Measurements from ENCODE around the gene C17orf58. TPM values are rescaled to one million over a fixed set of nuclear protein-coding genes. Genes with fewer than 3 reads are reported as not detected.

The C17orf58 gene
- total and polyA plus RNA-seq, 9 of the 15 experiments (the other 6 are each of a cell fraction or from before 2014, with no cell fraction given) = 8.6 to 37.4 (median 27.6) TPM

DNA sequence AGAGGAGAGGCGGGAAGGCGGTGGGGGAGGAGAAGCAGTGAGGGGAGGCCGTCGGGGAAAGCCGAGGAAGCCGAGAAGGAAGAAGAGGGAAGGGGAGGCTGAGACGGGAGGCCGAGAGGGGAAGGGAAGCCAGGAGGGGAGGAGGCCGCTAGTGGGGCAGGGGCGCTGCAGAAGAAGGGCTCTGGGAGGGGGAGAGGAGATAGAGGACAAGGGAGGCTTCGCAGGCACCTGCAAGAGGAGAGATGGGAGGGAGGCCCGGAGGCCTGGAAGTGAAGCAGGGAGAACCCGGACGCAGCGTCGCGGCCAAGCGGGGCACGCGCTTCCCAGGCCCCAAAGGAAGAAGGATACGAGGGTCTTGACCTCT is 2.3 kb downstream of the C17orf58 start (continued):
- TF ChIP-seq, protein P1, sequence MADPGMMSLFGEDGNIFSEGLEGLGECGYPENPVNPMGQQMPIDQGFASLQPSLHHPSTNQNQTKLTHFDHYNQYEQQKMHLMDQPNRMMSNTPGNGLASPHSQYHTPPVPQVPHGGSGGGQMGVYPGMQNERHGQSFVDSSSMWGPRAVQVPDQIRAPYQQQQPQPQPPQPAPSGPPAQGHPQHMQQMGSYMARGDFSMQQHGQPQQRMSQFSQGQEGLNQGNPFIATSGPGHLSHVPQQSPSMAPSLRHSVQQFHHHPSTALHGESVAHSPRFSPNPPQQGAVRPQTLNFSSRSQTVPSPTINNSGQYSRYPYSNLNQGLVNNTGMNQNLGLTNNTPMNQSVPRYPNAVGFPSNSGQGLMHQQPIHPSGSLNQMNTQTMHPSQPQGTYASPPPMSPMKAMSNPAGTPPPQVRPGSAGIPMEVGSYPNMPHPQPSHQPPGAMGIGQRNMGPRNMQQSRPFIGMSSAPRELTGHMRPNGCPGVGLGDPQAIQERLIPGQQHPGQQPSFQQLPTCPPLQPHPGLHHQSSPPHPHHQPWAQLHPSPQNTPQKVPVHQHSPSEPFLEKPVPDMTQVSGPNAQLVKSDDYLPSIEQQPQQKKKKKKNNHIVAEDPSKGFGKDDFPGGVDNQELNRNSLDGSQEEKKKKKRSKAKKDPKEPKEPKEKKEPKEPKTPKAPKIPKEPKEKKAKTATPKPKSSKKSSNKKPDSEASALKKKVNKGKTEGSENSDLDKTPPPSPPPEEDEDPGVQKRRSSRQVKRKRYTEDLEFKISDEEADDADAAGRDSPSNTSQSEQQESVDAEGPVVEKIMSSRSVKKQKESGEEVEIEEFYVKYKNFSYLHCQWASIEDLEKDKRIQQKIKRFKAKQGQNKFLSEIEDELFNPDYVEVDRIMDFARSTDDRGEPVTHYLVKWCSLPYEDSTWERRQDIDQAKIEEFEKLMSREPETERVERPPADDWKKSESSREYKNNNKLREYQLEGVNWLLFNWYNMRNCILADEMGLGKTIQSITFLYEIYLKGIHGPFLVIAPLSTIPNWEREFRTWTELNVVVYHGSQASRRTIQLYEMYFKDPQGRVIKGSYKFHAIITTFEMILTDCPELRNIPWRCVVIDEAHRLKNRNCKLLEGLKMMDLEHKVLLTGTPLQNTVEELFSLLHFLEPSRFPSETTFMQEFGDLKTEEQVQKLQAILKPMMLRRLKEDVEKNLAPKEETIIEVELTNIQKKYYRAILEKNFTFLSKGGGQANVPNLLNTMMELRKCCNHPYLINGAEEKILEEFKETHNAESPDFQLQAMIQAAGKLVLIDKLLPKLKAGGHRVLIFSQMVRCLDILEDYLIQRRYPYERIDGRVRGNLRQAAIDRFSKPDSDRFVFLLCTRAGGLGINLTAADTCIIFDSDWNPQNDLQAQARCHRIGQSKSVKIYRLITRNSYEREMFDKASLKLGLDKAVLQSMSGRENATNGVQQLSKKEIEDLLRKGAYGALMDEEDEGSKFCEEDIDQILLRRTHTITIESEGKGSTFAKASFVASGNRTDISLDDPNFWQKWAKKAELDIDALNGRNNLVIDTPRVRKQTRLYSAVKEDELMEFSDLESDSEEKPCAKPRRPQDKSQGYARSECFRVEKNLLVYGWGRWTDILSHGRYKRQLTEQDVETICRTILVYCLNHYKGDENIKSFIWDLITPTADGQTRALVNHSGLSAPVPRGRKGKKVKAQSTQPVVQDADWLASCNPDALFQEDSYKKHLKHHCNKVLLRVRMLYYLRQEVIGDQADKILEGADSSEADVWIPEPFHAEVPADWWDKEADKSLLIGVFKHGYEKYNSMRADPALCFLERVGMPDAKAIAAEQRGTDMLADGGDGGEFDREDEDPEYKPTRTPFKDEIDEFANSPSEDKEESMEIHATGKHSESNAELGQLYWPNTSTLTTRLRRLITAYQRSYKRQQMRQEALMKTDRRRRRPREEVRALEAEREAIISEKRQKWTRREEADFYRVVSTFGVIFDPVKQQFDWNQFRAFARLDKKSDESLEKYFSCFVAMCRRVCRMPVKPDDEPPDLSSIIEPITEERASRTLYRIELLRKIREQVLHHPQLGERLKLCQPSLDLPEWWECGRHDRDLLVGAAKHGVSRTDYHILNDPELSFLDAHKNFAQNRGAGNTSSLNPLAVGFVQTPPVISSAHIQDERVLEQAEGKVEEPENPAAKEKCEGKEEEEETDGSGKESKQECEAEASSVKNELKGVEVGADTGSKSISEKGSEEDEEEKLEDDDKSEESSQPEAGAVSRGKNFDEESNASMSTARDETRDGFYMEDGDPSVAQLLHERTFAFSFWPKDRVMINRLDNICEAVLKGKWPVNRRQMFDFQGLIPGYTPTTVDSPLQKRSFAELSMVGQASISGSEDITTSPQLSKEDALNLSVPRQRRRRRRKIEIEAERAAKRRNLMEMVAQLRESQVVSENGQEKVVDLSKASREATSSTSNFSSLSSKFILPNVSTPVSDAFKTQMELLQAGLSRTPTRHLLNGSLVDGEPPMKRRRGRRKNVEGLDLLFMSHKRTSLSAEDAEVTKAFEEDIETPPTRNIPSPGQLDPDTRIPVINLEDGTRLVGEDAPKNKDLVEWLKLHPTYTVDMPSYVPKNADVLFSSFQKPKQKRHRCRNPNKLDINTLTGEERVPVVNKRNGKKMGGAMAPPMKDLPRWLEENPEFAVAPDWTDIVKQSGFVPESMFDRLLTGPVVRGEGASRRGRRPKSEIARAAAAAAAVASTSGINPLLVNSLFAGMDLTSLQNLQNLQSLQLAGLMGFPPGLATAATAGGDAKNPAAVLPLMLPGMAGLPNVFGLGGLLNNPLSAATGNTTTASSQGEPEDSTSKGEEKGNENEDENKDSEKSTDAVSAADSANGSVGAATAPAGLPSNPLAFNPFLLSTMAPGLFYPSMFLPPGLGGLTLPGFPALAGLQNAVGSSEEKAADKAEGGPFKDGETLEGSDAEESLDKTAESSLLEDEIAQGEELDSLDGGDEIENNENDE (IDR thresholded peaks at IDR 0.05; ENCODE audit: low read depth, low read length) = no peak
- TF ChIP-seq ZNF41 (CRISPR knock-in tag; conservative IDR thresholded peaks at IDR 0.05) (no peak), ADNP (tag; IDR thresholded peaks at IDR 0.05) (no peak), ZNF274 (IDR thresholded peaks at IDR 0.05; ENCODE audit: borderline replicate concordance, low read depth, low read length) (no peak), ZNF184 (CRISPR knock-in tag; IDR thresholded peaks at IDR 0.05) (no peak), ATF4 (CRISPR knock-in tag; IDR thresholded peaks at IDR 0.05) (peak; percentile 55; the same call in 1 of the 2 replicates), DACH1 (IDR thresholded peaks at IDR 0.05; ENCODE audit: partially characterized antibody) (no peak), PML (IDR thresholded peaks at IDR 0.05; ENCODE audit: low read length) (no peak), VEZF1 (CRISPR knock-in tag; IDR thresholded peaks at IDR 0.05) (peak; percentile 5), ASH1L (IDR thresholded peaks at IDR 0.05; ENCODE audit: borderline replicate concordance, low read depth, partially characterized antibody) (peak; percentile 46), ZNF561 (CRISPR knock-in tag; conservative IDR thresholded peaks at IDR 0.05) (no peak), ZFPM2 (CRISPR knock-in tag; IDR thresholded peaks at IDR 0.05) (no peak), ERF (CRISPR knock-in tag; IDR thresholded peaks at IDR 0.05) (no peak), SMARCA4 (IDR thresholded peaks at IDR 0.05) (peak; percentile 16; the same call in 1 of the 2 replicates)
- TF ChIP-seq, protein P2, sequence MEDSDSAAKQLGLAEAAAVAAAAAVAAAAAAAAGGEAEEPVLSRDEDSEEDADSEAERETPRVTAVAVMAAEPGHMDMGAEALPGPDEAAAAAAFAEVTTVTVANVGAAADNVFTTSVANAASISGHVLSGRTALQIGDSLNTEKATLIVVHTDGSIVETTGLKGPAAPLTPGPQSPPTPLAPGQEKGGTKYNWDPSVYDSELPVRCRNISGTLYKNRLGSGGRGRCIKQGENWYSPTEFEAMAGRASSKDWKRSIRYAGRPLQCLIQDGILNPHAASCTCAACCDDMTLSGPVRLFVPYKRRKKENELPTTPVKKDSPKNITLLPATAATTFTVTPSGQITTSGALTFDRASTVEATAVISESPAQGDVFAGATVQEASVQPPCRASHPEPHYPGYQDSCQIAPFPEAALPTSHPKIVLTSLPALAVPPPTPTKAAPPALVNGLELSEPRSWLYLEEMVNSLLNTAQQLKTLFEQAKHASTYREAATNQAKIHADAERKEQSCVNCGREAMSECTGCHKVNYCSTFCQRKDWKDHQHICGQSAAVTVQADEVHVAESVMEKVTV (CRISPR knock-in tag; IDR thresholded peaks at IDR 0.05) = no peak
